Choroid plexus epithelial cell (primary cell): ENCODE data around the gene NME9.

Experiments used
- DNase-seq: peaks from one replicate; pipeline ENCODE4 v3.0.0-alpha.2; 2010; ENCODE audit warnings: low read depth
- H3K4me3 ChIP-seq: 2 replicates; pipeline ENCODE4 v1.5.1; 2011; ENCODE audit warnings: low read depth, mild to moderate bottlenecking, control low read depth, low read length, moderate library complexity
- CTCF ChIP-seq: conservative IDR thresholded peaks from 2 replicates; pipeline ENCODE4 v1.5.1; 2011; ENCODE audit warnings: low read depth, mild to moderate bottlenecking, control low read depth, inconsistent platforms, low read length, moderate library complexity

Gene NME9

GRCh38 chr3:138374573-138375134, 45.0 kb upstream of the NME9 start:
- no peak for TF ChIP-seq CTCF
- no peak for DNase-seq
- no peak overlapping the region for H3K4me3 ChIP-seq

DNA sequence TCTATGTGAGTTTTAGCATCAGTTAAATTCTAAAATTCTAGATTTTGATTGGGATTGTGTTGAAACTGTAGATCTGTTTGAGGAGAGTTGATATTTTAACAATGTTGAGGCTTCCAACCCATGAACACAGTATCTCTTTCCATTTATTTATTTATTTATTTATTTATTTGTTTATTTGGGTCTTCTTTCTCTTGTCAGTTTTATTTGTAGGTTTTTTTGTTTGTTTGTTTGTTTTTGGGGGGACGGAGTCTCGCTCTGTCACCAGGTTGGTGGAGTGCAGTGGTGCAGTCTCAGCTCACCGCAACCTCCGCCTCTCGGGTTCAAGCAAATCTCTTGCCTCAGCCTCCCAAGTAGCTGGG, 44.1 kb upstream of the NME9 start:
- no peak for DNase-seq
- TF ChIP-seq CTCF, result no peak
- no peak overlapping the region for H3K4me3 ChIP-seq

- no peak overlapping the region for H3K4me3 ChIP-seq
- no peak for DNase-seq
- TF ChIP-seq CTCF, result no peak
Observed at GRCh38 chr3:138373087-138373735, 43.6 kb upstream of the NME9 start.

DNA sequence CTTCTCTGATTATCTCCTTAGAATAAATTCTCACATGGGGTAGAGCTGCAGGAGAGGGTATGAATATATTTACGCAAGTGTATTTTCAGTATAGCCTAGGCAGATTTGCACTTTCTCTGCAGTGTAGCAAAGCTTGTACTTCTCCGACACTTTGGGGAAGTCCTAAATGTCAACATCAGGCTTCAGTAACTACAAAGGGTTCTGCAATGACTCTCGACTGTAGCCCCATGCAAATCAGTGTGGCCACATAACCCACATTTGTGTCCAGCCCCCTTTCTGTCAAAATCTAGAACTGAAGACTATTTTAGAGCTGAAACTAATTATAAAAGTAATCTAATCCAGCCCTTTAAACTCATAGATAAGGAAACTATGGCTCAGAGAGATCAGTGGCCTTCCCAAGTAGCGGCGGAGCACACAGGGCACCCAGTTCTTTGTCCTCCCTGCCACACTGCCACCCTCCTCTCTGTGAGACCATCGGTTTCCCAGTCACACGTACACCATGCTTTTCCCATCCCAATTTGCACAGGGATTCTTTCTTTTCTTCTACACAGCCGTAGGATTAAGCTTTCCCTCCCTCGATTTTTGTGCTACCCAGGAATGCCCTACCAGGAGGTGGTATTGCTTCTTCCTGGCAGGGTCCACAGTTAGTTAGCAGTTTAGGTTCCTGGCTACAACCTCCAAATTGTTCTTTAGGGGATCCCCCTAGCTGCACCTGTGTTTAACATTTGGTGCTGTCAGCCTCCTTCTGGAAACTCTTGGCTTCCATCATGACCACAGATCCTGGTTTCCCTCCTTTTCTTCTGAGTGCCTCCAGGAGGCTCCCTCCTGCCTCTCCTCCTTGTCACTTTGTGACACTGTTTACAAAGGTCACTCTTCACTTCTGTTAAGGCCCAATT, 41.7 kb upstream of the NME9 start:
- DNase-seq, result no peak
- TF ChIP-seq CTCF, result no peak
- no peak overlapping the region for H3K4me3 ChIP-seq

DNA sequence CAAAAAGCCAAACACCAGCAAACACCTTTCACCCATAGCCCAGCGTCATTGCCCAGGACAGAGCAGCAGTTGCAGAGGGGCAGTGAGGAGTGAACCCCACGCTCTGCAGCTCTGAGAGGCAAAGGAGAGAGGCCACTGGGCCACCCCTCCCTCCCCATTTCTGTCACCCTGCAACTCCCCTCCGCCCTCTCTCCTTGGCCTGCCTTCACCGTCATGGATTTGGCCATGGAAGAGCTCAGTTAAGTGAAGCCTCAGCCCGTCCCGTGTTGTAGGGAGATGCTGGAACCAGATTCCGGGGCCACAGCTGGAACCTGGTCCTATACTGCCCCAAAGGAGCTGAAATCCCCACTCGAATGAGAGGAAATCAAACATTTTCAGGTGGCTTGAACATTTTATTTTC, 40.7 kb upstream of the NME9 start:
- TF ChIP-seq CTCF, result no peak
- DNase-seq, result no peak

DNA sequence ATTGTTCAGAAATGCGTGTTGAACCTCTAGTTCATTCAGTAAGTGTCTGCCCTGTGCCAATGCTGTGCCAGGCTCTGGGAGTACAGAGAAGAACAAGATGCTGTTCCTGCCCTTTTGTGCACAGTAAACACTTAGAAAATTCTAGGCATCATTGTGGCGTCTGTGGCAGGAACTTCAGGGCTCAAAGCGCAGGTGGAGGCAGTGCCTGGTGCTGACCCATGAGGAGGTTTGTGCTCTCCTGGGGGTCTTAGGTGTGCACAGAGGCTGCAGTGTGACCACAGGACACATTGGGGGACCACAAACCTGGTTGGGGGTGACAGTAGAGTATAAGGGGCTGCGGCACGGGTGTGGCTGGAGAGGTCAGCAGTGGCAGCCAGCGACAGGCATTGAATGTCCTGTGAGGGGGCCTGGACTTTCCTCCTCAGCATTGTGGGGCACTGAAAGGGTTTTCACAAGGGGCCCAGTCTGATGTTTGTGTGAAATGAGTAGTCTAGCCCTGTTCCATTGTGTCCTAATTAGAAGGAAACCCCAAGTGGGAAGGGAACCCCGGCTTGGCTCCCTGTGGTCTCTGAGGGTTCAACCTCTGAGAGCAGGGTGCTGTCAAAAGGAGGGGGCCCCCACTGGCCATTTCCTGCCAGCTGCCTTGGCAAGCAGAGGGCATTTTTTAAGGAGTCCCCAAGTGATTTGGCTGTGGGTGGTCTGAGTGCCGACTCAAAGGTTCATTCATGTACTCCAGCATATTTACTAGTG, 39.7 kb upstream of the NME9 start:
- no peak for DNase-seq
- TF ChIP-seq CTCF, result no peak
- no peak overlapping the region for H3K4me3 ChIP-seq

More for the DNA sequence above, 40.7 kb upstream of the NME9 start:
- no peak overlapping the region for H3K4me3 ChIP-seq
